Measurements from ENCODE around the gene LAMA4.

- TF ChIP-seq ZNF24 (IDR thresholded peaks at IDR 0.05), result no peak
- TF ChIP-seq POLR2A (IDR thresholded peaks at IDR 0.05; ENCODE audit: insufficient read depth in 1 of 2, low read depth in 2 of 2, low read length in 2 of 2), result no peak
- no peak for TF ChIP-seq NFIB (CRISPR knock-in tag; IDR thresholded peaks at IDR 0.05; ENCODE audit: borderline replicate concordance)
- no peak for TF ChIP-seq LCORL (IDR thresholded peaks at IDR 0.05)
- no peak for TF ChIP-seq LCORL (CRISPR knock-in tag; IDR thresholded peaks at IDR 0.05)
- TF ChIP-seq RXRA (CRISPR knock-in tag; IDR thresholded peaks at IDR 0.05), result no peak
- no peak for TF ChIP-seq HOMEZ (CRISPR knock-in tag; IDR thresholded peaks at IDR 0.05; ENCODE audit: low read depth)
- TF ChIP-seq ATF3 (CRISPR knock-in tag; IDR thresholded peaks at IDR 0.05), result no peak
- no peak for TF ChIP-seq GTF2F1 (IDR thresholded peaks at IDR 0.05; ENCODE audit: low read length)
- TF ChIP-seq NCOA5 (CRISPR knock-in tag; IDR thresholded peaks at IDR 0.05), result no peak
- TF ChIP-seq CTCF (CRISPR knock-in tag; IDR thresholded peaks at IDR 0.05), result no peak
- TF ChIP-seq SKI (IDR thresholded peaks at IDR 0.05; ENCODE audit: partially characterized antibody), result no peak
- TF ChIP-seq ELK4 (CRISPR knock-in tag; IDR thresholded peaks at IDR 0.05; ENCODE audit: borderline replicate concordance), result no peak
- no peak for TF ChIP-seq EEA1 (CRISPR knock-in tag; IDR thresholded peaks at IDR 0.05; ENCODE audit: borderline replicate concordance)
Measured at GRCh38 chr6:112156668-112157067, 97.7 kb downstream of the LAMA4 start.
